Measurements from ENCODE around the gene APBB1. TPM values are rescaled to one million over a fixed set of nuclear protein-coding genes. Genes with fewer than 3 reads are reported as not detected.

Gene APBB1
- total and polyA plus RNA-seq, 2 of the 4 experiments (the other 2 are of a cell fraction) = 39.4 to 44.1 TPM

GRCh38 chr11:6411594-6412031 is 7.3 kb downstream of the APBB1 start:
- ChIA-PET CTCF (interaction anchor here (0.6 kb wide), 1 partner anchor 35 kb away, joined by 3 read pairs; no protein-coding TSS in a partner anchor), POLR2A (ENCODE audit: unreplicated experiment) (no interaction called here)

More at GRCh38 chr11:6411594-6412031, 7.3 kb downstream of the APBB1 start:
- dilution Hi-C loops (cut with HindIII; ENCODE audit: low sequenced_read_pairs, unreplicated experiment) (no loop called here), in situ Hi-C loops (cut with MboI; ENCODE audit: low sequenced_read_pairs) (no loop called here), intact Hi-C loops (cut with micrococcal nuclease) (no loop called here)
- Histone ChIP-seq H2BK5ac (ENCODE audit: low read depth, low read length, poor library complexity, severe bottlenecking) (no peak overlapping the region), H3K23ac (ENCODE audit: low read depth, low read length) (no peak overlapping the region), H3K4ac (ENCODE audit: low read depth, low read length) (no peak overlapping the region), H3K79me1 (ENCODE audit: low read depth in 1 of 2, low read length in 2 of 2) (peaks cover 14 to 55% of the 10 kb centered on the region in 2 experiments), H4K5ac (ENCODE audit: low read depth, low read length) (no peak overlapping the region), H4K91ac (ENCODE audit: insufficient read depth, low read depth, low read length) (no peak overlapping the region), H2AFZ (replicated peaks; ENCODE audit: low read length, poor library complexity) (peak overlapping the region; percentile 19), H3K14ac (replicated peaks; ENCODE audit: low read depth, low read length) (no peak overlapping the region), H2BK120ac (ENCODE audit: low read depth, low read length) (no peak overlapping the region), H2AK9ac (replicated peaks; ENCODE audit: low read depth, low read length, poor library complexity) (peak overlapping the region; percentile 23), H4K8ac (ENCODE audit: low read depth in 2 of 2, low read length in 2 of 2) (no peak overlapping the region), H3K18ac (ENCODE audit: low read depth, low read length) (no peak overlapping the region), H2AK5ac (ENCODE audit: low read depth, low read length) (no peak overlapping the region), H3K4me2 (ENCODE audit: low read depth, low read length) (no peak overlapping the region), H3K56ac (ENCODE audit: extremely low read depth, insufficient read depth, low read length) (no peak overlapping the region), H3K9me3 (ENCODE audit: control insufficient read depth, insufficient read depth, low read length) (no peaks in the 10 kb centered on the region), H3K36me3 (ENCODE audit: control insufficient read depth, insufficient read depth, low read length) (peaks cover 13% of the 10 kb centered on the region), H2BK15ac (ENCODE audit: low read depth, low read length) (no peak overlapping the region), H3K4me1 (ENCODE audit: control insufficient read depth, insufficient read depth, low read length) (peaks cover 3% of the 10 kb centered on the region; the same call in 1 of the 2 replicates), H4K20me1 (ENCODE audit: insufficient read depth, low read length) (peaks cover 33% of the 10 kb centered on the region), H3K9ac (ENCODE audit: low read depth, low read length) (no peak overlapping the region), H3K4me3 (ENCODE audit: insufficient read depth, low read depth, low read length) (no peak overlapping the region), H3K27ac (ENCODE audit: insufficient read depth, low read length) (no peak overlapping the region), H3K27me3 (ENCODE audit: control insufficient read depth, insufficient read depth, low read length) (no peaks in the 10 kb centered on the region), H2BK20ac (ENCODE audit: low read depth, low read length) (no peak overlapping the region), H3K9me1 (ENCODE audit: insufficient read depth, low read length) (peaks cover 26% of the 10 kb centered on the region)
- BruUV-seq (replicated peaks) = no TSS peak
- ATAC-seq (ENCODE audit: low read depth) (no peak), DNase-seq (no peak)
- TF ChIP-seq RAD21 (IDR thresholded peaks at IDR 0.05; ENCODE audit: low read length) (no peak), ELK1 (IDR thresholded peaks at IDR 0.05; ENCODE audit: borderline replicate concordance, low read depth, low read length) (no peak), CTCF (conservative IDR thresholded peaks at IDR 0.05; ENCODE audit: low read depth, low read length) (no peak), RFX5 (IDR thresholded peaks at IDR 0.05; ENCODE audit: low read depth, low read length) (no peak), MAZ (IDR thresholded peaks at IDR 0.05; ENCODE audit: borderline replicate concordance, low read depth, low read length) (no peak)
- WGBS, 2 experiments (ENCODE audit: extremely low coverage in 2 of 2, insufficient read length in 1 of 2) = 96% methylated on average over 8 of the region's 10 CpGs; no CpG with 5 or more reads in 1 of the 2 experiments
